Adrenal gland (tissue), 5 donors: Measurements from ENCODE around the gene C5orf15.

Experiments
- POLR2A ChIP-seq, 2 donors: fragments of 450-650 bp; IDR thresholded peaks; one replicate each; pipeline ENCODE4 v1.6.1; 2017; ENCODE audit warnings: antibody characterized with exemption in 2 of 2, mild to moderate bottlenecking in 2 of 2, moderate library complexity in 1 of 2
- TF ChIP-seq, protein P1 (sequence below), 6 experiments: fragments of 450-650 bp in 4 of 6; fragments of 200-600 bp in 2 of 6; sonication (generic) in 1 of 6; IDR thresholded peaks; 1 replicate in 5 of 6; 2 replicates in 1 of 6; pipeline versions ENCODE4 v1.5.1 to v1.8.0; 2016 to 2021; ENCODE audit warnings: antibody characterized with exemption in 6 of 6, mild to moderate bottlenecking in 2 of 6, moderate library complexity in 1 of 6
- donor health status: DM: no; HTN: no; CAD: no.

DNA sequence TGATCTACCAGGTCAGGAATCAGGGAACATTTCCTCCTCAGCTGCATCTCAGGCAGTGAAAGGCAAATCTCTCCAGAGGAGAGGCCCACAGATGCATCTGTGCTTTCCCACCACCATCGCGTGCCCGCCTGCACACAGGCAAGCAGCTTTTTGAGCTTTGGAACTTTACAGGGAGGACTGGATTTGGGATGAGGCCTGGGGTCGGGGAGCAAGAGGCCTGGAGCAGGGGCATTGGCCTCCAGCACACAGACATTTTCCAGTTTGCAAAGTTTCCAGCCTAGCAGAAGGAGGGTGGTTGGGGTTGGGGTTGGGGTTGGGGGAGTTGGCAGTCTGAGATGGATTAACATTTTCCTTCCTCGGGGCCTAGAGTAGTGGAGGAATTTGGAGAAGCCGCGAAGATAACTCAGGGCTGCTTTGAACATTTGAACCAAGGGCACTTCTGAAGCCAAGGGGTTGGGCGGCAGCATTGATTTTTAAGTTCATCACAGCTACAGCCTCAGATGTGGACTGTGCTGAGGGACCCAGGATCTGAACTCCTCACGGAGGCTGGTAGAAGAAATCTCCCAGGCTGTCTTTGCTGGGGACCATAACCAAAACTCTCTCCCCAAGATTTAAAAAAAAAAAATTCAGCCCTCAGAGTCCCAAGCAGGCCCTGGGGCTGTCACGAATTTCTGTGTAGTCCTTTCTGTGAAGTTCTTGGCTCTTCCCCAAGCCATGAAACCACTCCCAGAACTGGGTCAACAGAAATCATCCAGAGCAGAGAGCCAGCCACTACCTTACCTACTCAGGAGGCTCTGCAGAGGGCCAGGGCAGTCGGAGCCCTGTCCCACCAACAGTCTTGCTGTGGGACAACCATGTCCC lies 25.6 kb downstream of the C5orf15 start:
- TF ChIP-seq, protein P1, sequence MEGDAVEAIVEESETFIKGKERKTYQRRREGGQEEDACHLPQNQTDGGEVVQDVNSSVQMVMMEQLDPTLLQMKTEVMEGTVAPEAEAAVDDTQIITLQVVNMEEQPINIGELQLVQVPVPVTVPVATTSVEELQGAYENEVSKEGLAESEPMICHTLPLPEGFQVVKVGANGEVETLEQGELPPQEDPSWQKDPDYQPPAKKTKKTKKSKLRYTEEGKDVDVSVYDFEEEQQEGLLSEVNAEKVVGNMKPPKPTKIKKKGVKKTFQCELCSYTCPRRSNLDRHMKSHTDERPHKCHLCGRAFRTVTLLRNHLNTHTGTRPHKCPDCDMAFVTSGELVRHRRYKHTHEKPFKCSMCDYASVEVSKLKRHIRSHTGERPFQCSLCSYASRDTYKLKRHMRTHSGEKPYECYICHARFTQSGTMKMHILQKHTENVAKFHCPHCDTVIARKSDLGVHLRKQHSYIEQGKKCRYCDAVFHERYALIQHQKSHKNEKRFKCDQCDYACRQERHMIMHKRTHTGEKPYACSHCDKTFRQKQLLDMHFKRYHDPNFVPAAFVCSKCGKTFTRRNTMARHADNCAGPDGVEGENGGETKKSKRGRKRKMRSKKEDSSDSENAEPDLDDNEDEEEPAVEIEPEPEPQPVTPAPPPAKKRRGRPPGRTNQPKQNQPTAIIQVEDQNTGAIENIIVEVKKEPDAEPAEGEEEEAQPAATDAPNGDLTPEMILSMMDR (IDR thresholded peaks at IDR 0.05), result no peak
- TF ChIP-seq POLR2A (IDR thresholded peaks at IDR 0.05), result no peak
